IMR-90 (cell line): ENCODE data around the gene DNM3. TPM values are rescaled to one million over a fixed set of nuclear protein-coding genes. Genes with fewer than 3 reads are reported as not detected.

Source experiments
- ATAC-seq: fragments of 200-7000 bp; cut with Tn5 transposase; 2 replicates; pipeline ENCODE4 v1.9.1; 2020; ENCODE audit warnings: low read depth, mild to moderate bottlenecking, moderate library complexity
- BruUV-seq: library from RNA; stranded (reverse); fragments of 400-500 nt; replicated peaks from 2 replicates; lab custom pipeline; 2021; lab: Mats Ljungman, UMichigan
- CTCF ChIA-PET: fragments of 300-600 bp; formaldehyde crosslinking; extraction: SDS; loops from one replicate; lab custom pipeline; 2021; ENCODE audit warnings: antibody characterized with exemption; lab: Yijun Ruan, JAX
- POLR2A ChIA-PET: fragments of 300-600 bp; sonication (Branson Sonifier 250); formaldehyde crosslinking; loops from one replicate; lab custom pipeline; 2022; ENCODE audit warnings: antibody characterized with exemption; ENCODE audit not compliant: unreplicated experiment; lab: Charles Lee
- DNase-seq: peaks from one replicate; pipeline ENCODE4 v3.0.0; 2013
- H2AFZ ChIP-seq: replicated peaks from 2 replicates; pipeline ENCODE3; 2013; ENCODE audit warnings: low read length, mild to moderate bottlenecking; ENCODE audit not compliant: poor library complexity
- H2AK5ac ChIP-seq: 2 replicates; pipeline ENCODE4 v1.6.1; 2013; ENCODE audit warnings: low read depth, low read length, inconsistent platforms
- H2AK9ac ChIP-seq: replicated peaks from 2 replicates; pipeline ENCODE3; 2013; ENCODE audit warnings: mild to moderate bottlenecking, low read depth, low read length, moderate library complexity; ENCODE audit not compliant: poor library complexity
- H2BK120ac ChIP-seq: 2 replicates; pipeline ENCODE4 v1.6.1; 2013; ENCODE audit warnings: low read depth, low read length, inconsistent platforms
- H2BK15ac ChIP-seq: 3 replicates; pipeline ENCODE4 v1.6.1; 2013; ENCODE audit warnings: low read depth, low read length, inconsistent platforms
- H2BK20ac ChIP-seq: 2 replicates; pipeline ENCODE4 v1.6.1; 2013; ENCODE audit warnings: low read depth, mild to moderate bottlenecking, inconsistent platforms, low read length, moderate library complexity
- H2BK5ac ChIP-seq: 2 replicates; pipeline ENCODE4 v1.6.1; 2013; ENCODE audit warnings: mild to moderate bottlenecking, low read depth, low read length, inconsistent platforms; ENCODE audit not compliant: poor library complexity, severe bottlenecking
- H3K14ac ChIP-seq: replicated peaks from 2 replicates; pipeline ENCODE4 v1.6.1; 2013; ENCODE audit warnings: low read depth, low read length, inconsistent platforms
- H3K18ac ChIP-seq: 2 replicates; pipeline ENCODE4 v1.6.1; 2013; ENCODE audit warnings: low read depth, low read length, control low read depth
- H3K23ac ChIP-seq: 2 replicates; pipeline ENCODE4 v1.6.1; 2013; ENCODE audit warnings: low read depth, low read length, inconsistent platforms
- H3K27ac ChIP-seq: 2 replicates; pipeline ENCODE4 v1.5.1; 2013; ENCODE audit warnings: mild to moderate bottlenecking, control low read depth, low read length; ENCODE audit not compliant: insufficient read depth
- H3K27me3 ChIP-seq: 2 replicates; pipeline ENCODE4 v1.6.1; 2013; ENCODE audit warnings: low read length; ENCODE audit not compliant: control insufficient read depth, insufficient read depth
- H3K36me3 ChIP-seq: 2 replicates; pipeline ENCODE4 v1.6.1; 2013; ENCODE audit warnings: low read length, mixed read lengths; ENCODE audit not compliant: control insufficient read depth, insufficient read depth
- H3K4ac ChIP-seq: 2 replicates; pipeline ENCODE4 v1.6.1; 2013; ENCODE audit warnings: low read depth, low read length, inconsistent platforms
- H3K4me1 ChIP-seq: 2 replicates; pipeline ENCODE4 v1.6.1; 2013; ENCODE audit warnings: low read length, mixed read lengths; ENCODE audit not compliant: control insufficient read depth, insufficient read depth
- H3K4me2 ChIP-seq: 2 replicates; pipeline ENCODE4 v1.6.1; 2013; ENCODE audit warnings: low read depth, mild to moderate bottlenecking, control low read depth, low read length, moderate library complexity
- H3K4me3 ChIP-seq: 2 replicates; pipeline ENCODE4 v1.5.1; 2013; ENCODE audit warnings: low read depth, mild to moderate bottlenecking, control low read depth, low read length, moderate library complexity; ENCODE audit not compliant: insufficient read depth
- H3K56ac ChIP-seq: 2 replicates; pipeline ENCODE4 v1.6.1; 2013; ENCODE audit warnings: low read length, inconsistent platforms; ENCODE audit not compliant: insufficient read depth; ENCODE audit errors: extremely low read depth
- H3K79me1 ChIP-seq, 2 experiments: 2 replicates each; pipeline ENCODE4 v1.6.1; 2013; ENCODE audit warnings: low read length in 2 of 2, inconsistent platforms in 1 of 2, low read depth in 1 of 2
- H3K9ac ChIP-seq: 2 replicates; pipeline ENCODE4 v1.6.1; 2013; ENCODE audit warnings: low read depth, low read length, control low read depth
- H3K9me1 ChIP-seq: 2 replicates; pipeline ENCODE4 v1.6.1; 2013; ENCODE audit warnings: low read length, inconsistent platforms; ENCODE audit not compliant: insufficient read depth
- H3K9me3 ChIP-seq: 2 replicates; pipeline ENCODE4 v1.6.1; 2013; ENCODE audit warnings: low read length; ENCODE audit not compliant: control insufficient read depth, insufficient read depth
- H4K20me1 ChIP-seq: 2 replicates; pipeline ENCODE4 v1.6.1; 2013; ENCODE audit warnings: low read length, inconsistent platforms; ENCODE audit not compliant: insufficient read depth
- H4K5ac ChIP-seq: 2 replicates; pipeline ENCODE4 v1.6.1; 2013; ENCODE audit warnings: mild to moderate bottlenecking, low read depth, low read length, control low read depth
- H4K8ac ChIP-seq, 2 experiments: 2 replicates each; pipeline ENCODE4 v1.6.1; 2013; ENCODE audit warnings: low read depth in 2 of 2, low read length in 2 of 2, control low read depth in 1 of 2, inconsistent platforms in 1 of 2
- H4K91ac ChIP-seq: 2 replicates; pipeline ENCODE4 v1.6.1; 2013; ENCODE audit warnings: low read depth, low read length, inconsistent platforms; ENCODE audit not compliant: insufficient read depth
- MAFK ChIP-seq: IDR thresholded peaks from 2 replicates; pipeline ENCODE4 v1.6.1; 2012; ENCODE audit warnings: low read depth, low read length, improper control_type of control experiment
- MXI1 ChIP-seq: IDR thresholded peaks from 2 replicates; pipeline ENCODE4 v1.6.1; 2012; ENCODE audit warnings: low read depth, mild to moderate bottlenecking, low read length, moderate library complexity, borderline replicate concordance
- RFX5 ChIP-seq: IDR thresholded peaks from 2 replicates; pipeline ENCODE4 v1.8.0; 2012; ENCODE audit warnings: low read depth, mild to moderate bottlenecking, low read length, moderate library complexity
- WGBS, 2 experiments: methylation state at CpG; one replicate each; pipeline versions ENCODE4 v1.1.5 to v1.1.7; 2013; ENCODE audit warnings: missing lambda C conversion rate in 2 of 2; ENCODE audit not compliant: insufficient read length in 1 of 2; ENCODE audit errors: extremely low coverage in 2 of 2; 5-methylcytosine and 5-hydroxymethylcytosine counted together
- dilution Hi-C: fragments of 300-500 bp; cut with HindIII; formaldehyde crosslinking; loops from one replicate; pipeline ENCODE4 v1.14.3; 2018; ENCODE audit warnings: low sequenced_read_pairs; ENCODE audit not compliant: unreplicated experiment
- in situ Hi-C: fragments of 300-500 bp; cut with MboI; formaldehyde crosslinking; loops from 3 replicates; pipeline ENCODE4 v1.14.3; 2019; ENCODE audit warnings: low sequenced_read_pairs, inconsistent platforms, mixed read lengths
- intact Hi-C: fragments of 100-400 bp; cut with micrococcal nuclease; formaldehyde crosslinking; loops from 2 replicates; pipeline ENCODE4 v1.10.0; 2022
- polyA plus RNA-seq, 3 experiments: library from polyadenylated mRNA; depleted of rRNA; stranded (reverse); fragments of >200 nt; gene quantifications; 2 replicates each; pipeline ENCODE4 v1.2.3, GENCODE V29; 2012; ENCODE audit warnings: low replicate concordance in 1 of 3
- total RNA-seq: library from RNA; depleted of rRNA; stranded (reverse); fragments of >200 nt; gene quantifications from 2 replicates; pipeline ENCODE4 v1.2.3, GENCODE V29; 2012

DNM3 gene
- total and polyA plus RNA-seq, 2 of the 4 experiments (the other 2 are of a cell fraction): 0.36 TPM

- H3K9ac ChIP-seq: no peak overlapping the region
- no peak overlapping the region for H3K56ac ChIP-seq
- H3K14ac ChIP-seq: no peak overlapping the region
- BruUV-seq: no TSS peak
- H4K20me1 ChIP-seq: no peaks in the 10 kb centered on the region
- ChIA-PET POLR2A (no interaction called here), CTCF (no interaction called here)
- DNase-seq (no peak), ATAC-seq (no peak)
- H3K18ac ChIP-seq: no peak overlapping the region
- no peak overlapping the region for H3K27ac ChIP-seq
- no peak overlapping the region for H2BK5ac ChIP-seq
- no peak overlapping the region for H3K4me2 ChIP-seq
- H3K36me3 ChIP-seq: no peaks in the 10 kb centered on the region
- no peak overlapping the region for H2BK15ac ChIP-seq
- dilution Hi-C loops (no loop called here), in situ Hi-C loops (loop anchor here (25.0 kb wide), 1 partner anchor 595 kb away; no protein-coding TSS in a partner anchor), intact Hi-C loops (no loop called here)
- no peak overlapping the region for H4K5ac ChIP-seq
- no peak overlapping the region for H4K91ac ChIP-seq
- no peak overlapping the region for H2BK120ac ChIP-seq
- H2AFZ ChIP-seq: no peak overlapping the region
- H3K9me3 ChIP-seq: no peaks in the 10 kb centered on the region
- H3K4me3 ChIP-seq: no peak overlapping the region
- WGBS, 2 experiments: no CpG with 5 or more reads among the region's 1 CpG
- no peak for TF ChIP-seq RFX5
- no peak for TF ChIP-seq MAFK
- no peak for TF ChIP-seq MXI1
- no peaks in the 10 kb centered on the region for H3K79me1 ChIP-seq
- H3K23ac ChIP-seq: no peak overlapping the region
- H2AK5ac ChIP-seq: no peak overlapping the region
- no peak overlapping the region for H2AK9ac ChIP-seq
- no peak overlapping the region for H4K8ac ChIP-seq
- no peaks in the 10 kb centered on the region for H3K9me1 ChIP-seq
- no peaks in the 10 kb centered on the region for H3K27me3 ChIP-seq
- H3K4me1 ChIP-seq: no peaks in the 10 kb centered on the region
- no peak overlapping the region for H3K4ac ChIP-seq
- no peak overlapping the region for H2BK20ac ChIP-seq
Measured at GRCh38 chr1:172406968-172407367, 565.7 kb downstream of the DNM3 start.
